ENCODE results near the gene SLC6A6. TPM values are rescaled to one million over a fixed set of nuclear protein-coding genes. Genes with fewer than 3 reads are reported as not detected.

Gene SLC6A6
- total RNA-seq, 1 donor from 2014 or later = 35.4 TPM

DNA sequence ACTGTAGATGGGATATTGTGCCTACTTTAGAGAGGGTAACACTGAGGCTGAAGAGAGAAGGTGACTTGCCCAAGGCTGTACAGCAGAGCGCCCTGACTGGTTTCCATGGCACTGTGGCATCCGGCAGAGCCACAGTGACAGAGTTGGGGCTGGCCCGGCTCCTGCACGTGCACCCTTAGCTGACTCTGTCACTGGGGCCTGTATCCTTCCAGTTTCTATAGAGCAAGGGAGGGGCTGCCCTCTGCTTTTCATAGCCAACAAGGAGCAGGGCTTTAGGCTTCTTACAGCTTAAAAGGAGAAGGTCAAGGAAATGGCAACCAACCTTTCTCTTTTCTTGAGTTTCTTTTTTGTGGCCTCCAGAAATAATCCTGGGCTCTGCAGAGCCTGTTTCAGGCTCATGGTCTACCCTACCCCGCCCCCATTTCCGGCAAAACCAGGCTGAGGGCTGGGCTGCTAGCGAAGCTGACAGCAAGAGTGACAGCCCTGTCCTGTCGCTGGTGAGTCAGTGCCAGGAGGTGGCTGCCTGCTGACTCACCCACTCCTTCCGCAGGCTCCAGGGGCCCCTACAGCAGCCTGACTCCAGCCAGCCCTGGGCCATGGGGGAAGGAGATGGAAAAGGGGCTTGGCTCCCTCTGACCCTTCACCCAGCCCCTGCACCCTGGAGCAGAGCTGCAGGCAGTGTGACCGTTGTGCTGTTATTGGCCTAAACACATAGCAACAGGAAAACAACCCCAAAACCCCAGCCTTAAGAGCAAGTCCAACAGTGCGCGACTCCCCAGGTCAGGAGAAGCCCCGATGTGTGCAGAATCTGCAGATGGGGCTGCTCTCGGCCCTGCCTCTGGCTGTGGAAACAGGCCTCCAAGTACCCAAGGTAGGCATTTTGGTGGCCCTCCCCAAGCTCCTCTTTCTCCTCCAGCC lies 29.8 kb downstream of the SLC6A6 start:
- Histone ChIP-seq H3K27ac (replicated peaks) (peak overlapping the region; percentile 83), H3K4me3 (peak overlapping the region; percentile 4), H3K36me3 (no peaks in the 10 kb centered on the region), H3K4me1 (peaks cover 96% of the 10 kb centered on the region), H3K27me3 (ENCODE audit: low read depth) (no peaks in the 10 kb centered on the region), H3K9me3 (replicated peaks) (no peaks in the 10 kb centered on the region)
- TF ChIP-seq, protein P1, sequence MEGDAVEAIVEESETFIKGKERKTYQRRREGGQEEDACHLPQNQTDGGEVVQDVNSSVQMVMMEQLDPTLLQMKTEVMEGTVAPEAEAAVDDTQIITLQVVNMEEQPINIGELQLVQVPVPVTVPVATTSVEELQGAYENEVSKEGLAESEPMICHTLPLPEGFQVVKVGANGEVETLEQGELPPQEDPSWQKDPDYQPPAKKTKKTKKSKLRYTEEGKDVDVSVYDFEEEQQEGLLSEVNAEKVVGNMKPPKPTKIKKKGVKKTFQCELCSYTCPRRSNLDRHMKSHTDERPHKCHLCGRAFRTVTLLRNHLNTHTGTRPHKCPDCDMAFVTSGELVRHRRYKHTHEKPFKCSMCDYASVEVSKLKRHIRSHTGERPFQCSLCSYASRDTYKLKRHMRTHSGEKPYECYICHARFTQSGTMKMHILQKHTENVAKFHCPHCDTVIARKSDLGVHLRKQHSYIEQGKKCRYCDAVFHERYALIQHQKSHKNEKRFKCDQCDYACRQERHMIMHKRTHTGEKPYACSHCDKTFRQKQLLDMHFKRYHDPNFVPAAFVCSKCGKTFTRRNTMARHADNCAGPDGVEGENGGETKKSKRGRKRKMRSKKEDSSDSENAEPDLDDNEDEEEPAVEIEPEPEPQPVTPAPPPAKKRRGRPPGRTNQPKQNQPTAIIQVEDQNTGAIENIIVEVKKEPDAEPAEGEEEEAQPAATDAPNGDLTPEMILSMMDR (IDR thresholded peaks at IDR 0.05; ENCODE audit: borderline replicate concordance) = no peak
- peak; percentile 86 for DNase-seq
- intact Hi-C loops (cut with micrococcal nuclease) = no loop called here

DNA sequence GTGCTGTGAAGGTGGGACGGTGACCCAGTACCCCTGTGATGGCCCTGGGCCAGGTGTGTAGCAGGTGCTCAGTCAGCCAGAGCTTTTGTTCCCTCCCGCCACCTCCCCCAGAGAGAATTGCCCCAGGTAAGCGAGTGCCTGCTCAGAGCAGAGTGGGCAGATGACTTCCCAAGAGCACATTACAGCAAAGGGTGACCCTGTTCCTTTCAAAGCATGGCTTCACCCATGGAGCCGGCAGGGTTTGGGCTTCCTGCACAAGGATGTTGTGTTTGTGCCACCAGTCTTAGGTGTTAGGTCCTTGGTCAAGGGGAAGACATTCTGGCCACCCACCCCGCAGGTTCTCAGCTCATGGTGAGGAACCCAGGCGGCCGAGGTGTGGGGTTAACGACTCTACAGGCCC lies 30.7 kb downstream of the SLC6A6 start:
- Histone ChIP-seq H3K36me3 (no peaks in the 10 kb centered on the region), H3K4me3 (no peak overlapping the region), H3K27ac (replicated peaks) (peak overlapping the region; percentile 83), H3K9me3 (replicated peaks) (no peaks in the 10 kb centered on the region), H3K4me1 (peaks cover 96% of the 10 kb centered on the region), H3K27me3 (ENCODE audit: low read depth) (peaks cover 2% of the 10 kb centered on the region)
- intact Hi-C loops (cut with micrococcal nuclease) = no loop called here
- TF ChIP-seq, protein P1 (IDR thresholded peaks at IDR 0.05; ENCODE audit: borderline replicate concordance) = no peak
- no peak for DNase-seq

DNA sequence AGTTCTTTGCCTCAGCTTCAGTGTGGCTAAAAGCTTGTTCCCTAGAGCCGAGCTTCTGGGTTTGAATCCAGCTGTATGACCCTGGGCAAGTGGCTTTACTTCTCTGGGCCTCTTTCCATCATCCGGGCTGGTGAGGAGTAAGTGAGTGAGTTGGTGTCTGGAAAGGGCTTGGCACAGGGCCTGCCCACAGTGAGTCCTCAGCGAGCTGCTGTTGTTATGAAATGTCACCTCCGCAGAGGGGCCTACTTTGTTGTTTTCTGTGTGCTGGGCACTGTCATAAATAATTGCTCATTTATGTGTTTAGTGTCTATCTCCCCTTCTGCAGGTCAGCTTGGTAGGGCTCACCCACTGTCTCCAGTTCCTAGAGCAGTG lies 31.7 kb downstream of the SLC6A6 start:
- no peaks in the 10 kb centered on the region for H3K36me3 ChIP-seq
- no peaks in the 10 kb centered on the region for H3K9me3 ChIP-seq (replicated peaks)
- H3K4me1 ChIP-seq = peaks cover 96% of the 10 kb centered on the region
- H3K4me3 ChIP-seq = peak overlapping the region; percentile 32
- H3K27ac ChIP-seq (replicated peaks) = peak overlapping the region; percentile 83
- peaks cover 11% of the 10 kb centered on the region for H3K27me3 ChIP-seq (ENCODE audit: low read depth)
- intact Hi-C loops (cut with micrococcal nuclease) = no loop called here
- no peak for DNase-seq
- TF ChIP-seq, protein P1 (IDR thresholded peaks at IDR 0.05; ENCODE audit: borderline replicate concordance) = no peak

DNA sequence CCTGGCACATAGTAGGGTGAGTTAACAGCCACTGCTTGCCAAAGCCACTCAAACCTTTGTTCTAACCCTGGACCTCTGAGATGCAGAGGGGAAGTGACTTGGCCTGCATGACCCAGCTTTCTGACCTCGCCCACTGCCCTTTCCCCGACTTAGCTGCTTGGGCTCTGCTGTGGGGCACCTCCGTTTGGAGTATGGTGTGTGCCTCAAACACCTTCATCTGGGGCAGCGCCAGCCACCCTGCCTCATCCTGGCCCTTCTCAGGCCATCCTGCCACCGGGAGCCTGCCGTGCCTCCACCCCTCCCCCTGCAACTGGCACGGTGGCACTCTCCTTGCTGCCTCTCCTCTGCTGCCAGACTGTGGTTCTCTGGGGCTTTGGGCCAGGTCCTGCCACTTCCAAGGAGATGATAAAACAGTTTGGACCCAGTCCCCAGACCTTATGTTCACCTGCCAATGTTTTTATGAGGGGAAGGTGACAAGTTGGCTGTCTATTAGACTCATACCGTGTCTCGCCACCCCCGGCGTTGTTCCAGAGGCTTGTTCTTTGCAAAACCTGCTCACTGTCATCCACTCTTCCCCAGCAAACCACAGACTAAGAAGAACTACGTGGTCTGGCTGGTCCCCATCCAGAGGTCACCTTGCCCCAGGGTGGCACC lies 32.2 kb downstream of the SLC6A6 start:
- Histone ChIP-seq H3K4me1 (peaks cover 96% of the 10 kb centered on the region), H3K36me3 (no peaks in the 10 kb centered on the region), H3K9me3 (replicated peaks) (no peaks in the 10 kb centered on the region), H3K4me3 (peak overlapping the region; percentile 32), H3K27ac (replicated peaks) (peak overlapping the region; percentile 83), H3K27me3 (ENCODE audit: low read depth) (peaks cover 11% of the 10 kb centered on the region)
- intact Hi-C loops (cut with micrococcal nuclease) = no loop called here
- TF ChIP-seq, protein P1 (IDR thresholded peaks at IDR 0.05; ENCODE audit: borderline replicate concordance) = no peak
- peak; percentile 51 for DNase-seq

DNA sequence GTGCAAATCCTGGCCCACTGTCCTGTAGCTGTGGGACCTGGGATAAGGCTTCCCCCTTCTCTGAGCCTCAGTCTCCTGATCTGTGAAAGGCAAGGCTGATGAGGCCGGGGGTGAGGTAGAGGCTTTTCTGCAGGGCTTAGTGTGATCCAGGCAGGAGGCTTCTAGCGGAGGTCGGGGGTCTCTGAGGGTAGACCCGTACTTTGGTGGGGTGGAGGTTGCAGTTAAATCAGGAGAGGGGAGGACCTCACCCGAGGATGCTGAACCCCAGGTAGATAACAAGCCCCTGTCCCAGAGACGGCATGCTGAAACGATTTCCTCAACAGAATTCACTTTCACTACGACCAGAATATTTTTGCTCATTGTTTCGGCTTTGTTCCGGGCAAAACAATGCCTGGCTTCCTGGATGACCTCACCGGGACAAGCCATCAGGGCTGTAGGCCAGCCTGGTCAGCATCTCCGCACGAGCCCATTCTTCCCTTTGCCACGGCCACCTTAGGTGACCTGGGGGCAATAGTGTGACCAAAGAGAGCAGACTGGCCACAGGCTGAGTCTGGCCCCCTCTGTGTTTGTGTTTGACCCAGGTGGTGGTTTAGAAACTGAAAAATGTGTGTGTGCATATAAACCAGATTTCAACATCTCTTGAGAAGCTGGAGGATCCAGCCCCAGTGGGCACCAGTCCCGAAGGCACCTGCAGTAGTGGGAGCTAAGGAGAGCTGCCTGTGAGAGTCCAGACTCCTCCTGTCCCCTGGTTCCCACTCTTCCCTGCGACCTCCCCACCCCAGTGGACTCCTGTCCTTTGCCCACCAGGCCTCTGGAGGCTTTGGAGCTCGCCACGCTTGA lies 33.0 kb downstream of the SLC6A6 start:
- no peak for DNase-seq
- TF ChIP-seq, protein P1 (IDR thresholded peaks at IDR 0.05; ENCODE audit: borderline replicate concordance) = no peak

More for the DNA sequence above, 33.0 kb downstream of the SLC6A6 start:
- no peaks in the 10 kb centered on the region for H3K9me3 ChIP-seq (replicated peaks)
- no peaks in the 10 kb centered on the region for H3K36me3 ChIP-seq
- peaks cover 98% of the 10 kb centered on the region for H3K4me1 ChIP-seq
- H3K27ac ChIP-seq (replicated peaks) = peak overlapping the region; percentile 83
- intact Hi-C loops (cut with micrococcal nuclease) = no loop called here
- peak overlapping the region; percentile 32 for H3K4me3 ChIP-seq
- H3K27me3 ChIP-seq (ENCODE audit: low read depth) = peaks cover 16% of the 10 kb centered on the region

Data from left ventricle myocardium inferior (tissue), 1 donor.